ENCODE data around the gene ART1.
A peak's percentile ranks its signal among the peaks of the same experiment; 100 is the strongest.
"Not testable (repeated sequence)": the region's sequence is repeated elsewhere in the genome, so short reads cannot be mapped to it uniquely, and the experiment has no call there.

Gene ART1

GRCh38 chr11:3644817-3645235 lies at the start of gene ART1:
ART1 (plus strand) TSS chr11:3645128; CDS start chr11:3659214, 14,086 bp downstream.
- no peak for FAIRE-seq

GRCh38 chr11:3597743-3598142 lies 47.2 kb upstream of the ART1 start:
- FAIRE-seq, result not testable (repeated sequence)

GRCh38 chr11:3600201-3600600 lies 44.7 kb upstream of the ART1 start:
- FAIRE-seq, result not testable (repeated sequence)

- no peak for FAIRE-seq
These were observed 40.8 kb upstream of the ART1 start for GRCh38 chr11:3604167-3604566.

GRCh38 chr11:3605283-3605662 lies 39.7 kb upstream of the ART1 start:
- no peak for FAIRE-seq

- no peak for FAIRE-seq
These were observed 39.1 kb upstream of the ART1 start for GRCh38 chr11:3605771-3606203.

GRCh38 chr11:3609416-3610265 lies 35.3 kb upstream of the ART1 start:
- peak; percentile 59 for FAIRE-seq

GRCh38 chr11:3610846-3611245 lies 34.1 kb upstream of the ART1 start:
- FAIRE-seq, result no peak

GRCh38 chr11:3611976-3612678 lies 32.8 kb upstream of the ART1 start:
- no peak for FAIRE-seq

- FAIRE-seq, result no peak
These were observed 30.8 kb upstream of the ART1 start for GRCh38 chr11:3613998-3614741.

GRCh38 chr11:3614742-3615171 lies 30.2 kb upstream of the ART1 start:
- no peak for FAIRE-seq

- no peak for FAIRE-seq
These were observed 28.9 kb upstream of the ART1 start for GRCh38 chr11:3615998-3616397.

GRCh38 chr11:3616721-3617460 lies 28.0 kb upstream of the ART1 start:
- no peak for FAIRE-seq

- FAIRE-seq, result no peak
These were observed 26.9 kb upstream of the ART1 start for GRCh38 chr11:3617990-3618389.

- FAIRE-seq, result no peak
These were observed 22.4 kb upstream of the ART1 start for GRCh38 chr11:3622521-3622920.

GRCh38 chr11:3623121-3623520 lies 21.8 kb upstream of the ART1 start:
- no peak for FAIRE-seq

- no peak for FAIRE-seq
These were observed 21.0 kb upstream of the ART1 start for GRCh38 chr11:3623767-3624458.

GRCh38 chr11:3626250-3626960 lies 18.5 kb upstream of the ART1 start:
- no peak for FAIRE-seq

GRCh38 chr11:3627291-3627690 lies 17.6 kb upstream of the ART1 start:
- no peak for FAIRE-seq

GRCh38 chr11:3631331-3631730 lies 13.6 kb upstream of the ART1 start:
- no peak for FAIRE-seq

GRCh38 chr11:3632070-3632660 lies 12.8 kb upstream of the ART1 start:
- FAIRE-seq, result no peak
